Epithelial cell of umbilical artery (primary cell): ENCODE data around the gene RPL5. TPM values are rescaled to one million over a fixed set of nuclear protein-coding genes. Genes with fewer than 3 reads are reported as not detected.

Source experiments
- total RNA-seq: library from RNA; depleted of rRNA; stranded (reverse); fragments of >200 nt; gene quantifications from 2 replicates; pipeline ENCODE4 v1.2.3, GENCODE V29; 2014

The RPL5 gene
- 1,075 and 1,672 TPM in 2 replicates for total RNA-seq

GRCh38 chr1:92831762-92832536, at the start of gene RPL5:
TSS of gene RPL5 (plus strand) at chr1:92832040. CDS start at chr1:92832115, 75 bp downstream.

GRCh38 chr1:92784639-92785500, 47.0 kb upstream of the RPL5 start, which contains the start of gene EVI5:
TSS of gene EVI5 (minus strand) at chr1:92785108. CDS start at chr1:92736546, 48,562 bp downstream.

Other genes starting within 250 kb of the RPL5 start
- gene EVI5, start 46.9 kb upstream of the RPL5 start, total RNA-seq: 34.0 and 45.5 TPM in 2 replicates
- 0.65 and 0.76 TPM in 2 replicates for gene DIPK1A, start 129.4 kb downstream of the RPL5 start, total RNA-seq
- gene MTF2, start 247.2 kb downstream of the RPL5 start, total RNA-seq: 39.3 and 41.2 TPM in 2 replicates